Measurements from ENCODE around the gene ASCL3. TPM values are rescaled to one million over a fixed set of nuclear protein-coding genes. Genes with fewer than 3 reads are reported as not detected.

ASCL3 gene
- total RNA-seq, 1 donor from 2014 or later, result not detected

DNA sequence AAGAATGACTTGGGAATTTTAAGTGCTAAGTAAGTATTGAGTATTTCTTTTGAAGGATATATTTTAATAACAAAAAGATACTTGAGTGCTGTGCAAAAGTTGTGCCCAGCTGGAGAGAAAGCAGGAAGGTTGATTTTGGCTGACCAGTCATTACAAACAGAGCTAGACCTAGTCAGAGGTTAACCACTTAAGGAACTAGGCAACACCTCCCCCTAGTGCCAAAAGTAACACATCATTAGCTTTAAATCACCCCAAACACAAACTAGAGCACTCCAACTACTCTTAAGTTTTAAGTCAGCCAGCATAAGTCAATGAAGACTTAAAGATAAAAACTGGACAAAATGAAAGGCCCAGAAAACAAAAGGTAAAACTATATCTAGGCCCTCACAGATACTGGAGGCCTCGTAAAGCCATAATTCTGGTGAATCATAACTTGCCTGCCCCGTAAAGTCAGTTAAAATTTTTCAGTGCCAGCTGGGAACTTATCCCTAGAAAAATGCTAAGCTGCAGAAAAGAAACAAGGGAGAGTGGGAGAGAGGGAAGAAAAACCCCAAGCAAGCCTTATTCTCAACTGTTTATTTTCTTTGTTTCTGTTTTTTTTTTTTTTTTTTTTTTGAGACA is 16.8 kb upstream of the ASCL3 start:
- peaks cover 10% of the 10 kb centered on the region for H3K4me1 ChIP-seq (ENCODE audit: insufficient read depth, low read length)
- peaks cover 8% of the 10 kb centered on the region for H3K36me3 Mint-ChIP-seq (ENCODE audit: low read depth, unreplicated experiment)
- TF ChIP-seq EZH2 (IDR thresholded peaks at IDR 0.05; ENCODE audit: insufficient read depth, low read length), result no peak
- TF ChIP-seq CTCF (IDR thresholded peaks at IDR 0.05; ENCODE audit: insufficient read depth, low read depth, low read length), result peak; percentile 80
- peaks cover 10% of the 10 kb centered on the region for H3K4me1 Mint-ChIP-seq (ENCODE audit: low read depth, unreplicated experiment)
- peaks cover 6% of the 10 kb centered on the region for H3K36me3 ChIP-seq (ENCODE audit: insufficient read depth, low read length)
- H3K9me3 ChIP-seq (ENCODE audit: insufficient read depth, low read depth, low read length), result no peaks in the 10 kb centered on the region
- H3K27me3 ChIP-seq (ENCODE audit: insufficient read depth, low read length), result no peaks in the 10 kb centered on the region
- no peak overlapping the region for H2AFZ ChIP-seq (ENCODE audit: low read depth, low read length)
- peak; percentile 71 for DNase-seq (ENCODE audit: low read depth)
- peak; percentile 13 for FAIRE-seq
- peaks cover 14% of the 10 kb centered on the region for H4K20me1 ChIP-seq (ENCODE audit: insufficient read depth, low read length)
- no peak overlapping the region for H3K27ac ChIP-seq (ENCODE audit: low read depth, low read length)
- H3K9me3 Mint-ChIP-seq (ENCODE audit: unreplicated experiment), result no peaks in the 10 kb centered on the region
- no peak overlapping the region for H3K4me2 ChIP-seq (ENCODE audit: low read length)
- H3K4me3 ChIP-seq (ENCODE audit: insufficient read depth, low read depth, low read length), result no peak overlapping the region
- H3K27ac Mint-ChIP-seq (ENCODE audit: unreplicated experiment), result no peak overlapping the region
- peaks cover 61% of the 10 kb centered on the region for H3K79me2 ChIP-seq (ENCODE audit: insufficient read depth, low read length)
- no peak overlapping the region for H3K4me3 Mint-ChIP-seq (ENCODE audit: unreplicated experiment)
- no peak overlapping the region for H3K9ac ChIP-seq (ENCODE audit: low read length)
- H3K27me3 Mint-ChIP-seq (ENCODE audit: low read depth, unreplicated experiment), result no peaks in the 10 kb centered on the region

- Mint-ChIP-seq H3K4me1 (ENCODE audit: low read depth, unreplicated experiment) (peaks cover 6% of the 10 kb centered on the region), H3K9me3 (ENCODE audit: unreplicated experiment) (no peaks in the 10 kb centered on the region), H3K27me3 (ENCODE audit: low read depth, unreplicated experiment) (no peaks in the 10 kb centered on the region), H3K27ac (ENCODE audit: unreplicated experiment) (no peak overlapping the region), H3K4me3 (ENCODE audit: unreplicated experiment) (no peak overlapping the region), H3K36me3 (ENCODE audit: low read depth, unreplicated experiment) (peaks cover 12% of the 10 kb centered on the region)
- DNase-seq (ENCODE audit: low read depth) (no peak), FAIRE-seq (no peak)
- H3K27me3 ChIP-seq (ENCODE audit: insufficient read depth, low read length), result no peaks in the 10 kb centered on the region
- H3K9ac ChIP-seq (ENCODE audit: low read length), result no peak overlapping the region
- H4K20me1 ChIP-seq (ENCODE audit: insufficient read depth, low read length), result peaks cover 9% of the 10 kb centered on the region
- no peak for TF ChIP-seq CTCF (IDR thresholded peaks at IDR 0.05; ENCODE audit: insufficient read depth, low read depth, low read length)
- no peak for TF ChIP-seq EZH2 (IDR thresholded peaks at IDR 0.05; ENCODE audit: insufficient read depth, low read length)
- H2AFZ ChIP-seq (ENCODE audit: low read depth, low read length), result no peak overlapping the region
- H3K4me1 ChIP-seq (ENCODE audit: insufficient read depth, low read length), result no peaks in the 10 kb centered on the region
- H3K27ac ChIP-seq (ENCODE audit: low read depth, low read length), result no peak overlapping the region
- peaks cover 36% of the 10 kb centered on the region for H3K79me2 ChIP-seq (ENCODE audit: insufficient read depth, low read length)
- H3K36me3 ChIP-seq (ENCODE audit: insufficient read depth, low read length), result peaks cover 11% of the 10 kb centered on the region
- no peaks in the 10 kb centered on the region for H3K9me3 ChIP-seq (ENCODE audit: insufficient read depth, low read depth, low read length)
- no peak overlapping the region for H3K4me2 ChIP-seq (ENCODE audit: low read length)
- H3K4me3 ChIP-seq (ENCODE audit: insufficient read depth, low read depth, low read length), result no peak overlapping the region
Observed at GRCh38 chr11:8956860-8957259, 14.0 kb upstream of the ASCL3 start.

- peaks cover 17% of the 10 kb centered on the region for H3K36me3 ChIP-seq (ENCODE audit: insufficient read depth, low read length)
- FAIRE-seq (no peak), DNase-seq (ENCODE audit: low read depth) (no peak)
- Mint-ChIP-seq H3K4me1 (ENCODE audit: low read depth, unreplicated experiment) (peaks cover 8% of the 10 kb centered on the region), H3K27ac (ENCODE audit: unreplicated experiment) (no peak overlapping the region), H3K27me3 (ENCODE audit: low read depth, unreplicated experiment) (no peaks in the 10 kb centered on the region), H3K4me3 (ENCODE audit: unreplicated experiment) (no peak overlapping the region), H3K36me3 (ENCODE audit: low read depth, unreplicated experiment) (peaks cover 9% of the 10 kb centered on the region), H3K9me3 (ENCODE audit: unreplicated experiment) (no peaks in the 10 kb centered on the region)
- no peaks in the 10 kb centered on the region for H3K4me1 ChIP-seq (ENCODE audit: insufficient read depth, low read length)
- H3K27me3 ChIP-seq (ENCODE audit: insufficient read depth, low read length), result no peaks in the 10 kb centered on the region
- H3K9me3 ChIP-seq (ENCODE audit: insufficient read depth, low read depth, low read length), result no peaks in the 10 kb centered on the region
- no peak overlapping the region for H3K4me3 ChIP-seq (ENCODE audit: insufficient read depth, low read depth, low read length)
- H3K4me2 ChIP-seq (ENCODE audit: low read length), result no peak overlapping the region
- no peaks in the 10 kb centered on the region for H3K79me2 ChIP-seq (ENCODE audit: insufficient read depth, low read length)
- H4K20me1 ChIP-seq (ENCODE audit: insufficient read depth, low read length), result no peaks in the 10 kb centered on the region
- H3K27ac ChIP-seq (ENCODE audit: low read depth, low read length), result no peak overlapping the region
- no peak overlapping the region for H2AFZ ChIP-seq (ENCODE audit: low read depth, low read length)
- TF ChIP-seq EZH2 (IDR thresholded peaks at IDR 0.05; ENCODE audit: insufficient read depth, low read length) (no peak), CTCF (IDR thresholded peaks at IDR 0.05; ENCODE audit: insufficient read depth, low read depth, low read length) (no peak)
- no peak overlapping the region for H3K9ac ChIP-seq (ENCODE audit: low read length)
Observed at GRCh38 chr11:8948886-8949285, 6.1 kb upstream of the ASCL3 start.

Measured in astrocyte (in vitro differentiated cells and primary cell).